Measurements from ENCODE around the gene MAP3K5.

Gene MAP3K5

GRCh38 chr6:136533487-136533886 is 258.8 kb downstream of the MAP3K5 start:
- FAIRE-seq, result no peak

GRCh38 chr6:136532030-136532429 is 260.2 kb downstream of the MAP3K5 start:
- no peak for FAIRE-seq

- no peak for FAIRE-seq
Measured at GRCh38 chr6:136529710-136530109, 262.6 kb downstream of the MAP3K5 start.

- FAIRE-seq, result no peak
Measured at GRCh38 chr6:136528477-136528876, 263.8 kb downstream of the MAP3K5 start.

GRCh38 chr6:136527831-136528230 is 264.4 kb downstream of the MAP3K5 start:
- no peak for FAIRE-seq

- no peak for FAIRE-seq
Measured at GRCh38 chr6:136526937-136527336, 265.3 kb downstream of the MAP3K5 start.

- no peak for FAIRE-seq
Measured at GRCh38 chr6:136526196-136526930, 265.9 kb downstream of the MAP3K5 start.

GRCh38 chr6:136525586-136526195 is 266.6 kb downstream of the MAP3K5 start:
- no peak for FAIRE-seq

- FAIRE-seq, result no peak
Measured at GRCh38 chr6:136524936-136525413, 267.3 kb downstream of the MAP3K5 start.

- no peak for FAIRE-seq
Measured at GRCh38 chr6:136524339-136524935, 267.8 kb downstream of the MAP3K5 start.

GRCh38 chr6:136523196-136523595 is 269.1 kb downstream of the MAP3K5 start:
- no peak for FAIRE-seq

- FAIRE-seq, result no peak
Measured at GRCh38 chr6:136522636-136523035, 269.6 kb downstream of the MAP3K5 start.

- no peak for FAIRE-seq
Measured at GRCh38 chr6:136521911-136522310, 270.4 kb downstream of the MAP3K5 start.

- no peak for FAIRE-seq
Measured at GRCh38 chr6:136521427-136521826, 270.9 kb downstream of the MAP3K5 start.

- FAIRE-seq, result no peak
Measured at GRCh38 chr6:136520517-136520916, 271.8 kb downstream of the MAP3K5 start.

- FAIRE-seq, result no peak
Measured at GRCh38 chr6:136517582-136517981, 274.7 kb downstream of the MAP3K5 start.

GRCh38 chr6:136517002-136517401 is 275.3 kb downstream of the MAP3K5 start:
- no peak for FAIRE-seq

GRCh38 chr6:136514591-136514990 is 277.7 kb downstream of the MAP3K5 start:
- no peak for FAIRE-seq

- no peak for FAIRE-seq
Measured at GRCh38 chr6:136511926-136512325, 280.4 kb downstream of the MAP3K5 start.

GRCh38 chr6:136511397-136511796 is 280.9 kb downstream of the MAP3K5 start:
- FAIRE-seq, result no peak

GRCh38 chr6:136510782-136511181 is 281.5 kb downstream of the MAP3K5 start:
- FAIRE-seq, result no peak

- no peak for FAIRE-seq
Measured at GRCh38 chr6:136510299-136510698, 282.0 kb downstream of the MAP3K5 start.

GRCh38 chr6:136508725-136509392 is 283.4 kb downstream of the MAP3K5 start:
- no peak for FAIRE-seq

Measured in A204.1 (cell line).